Right lobe of liver (tissue), 4 donors: ENCODE data around the gene MLLT1.

Experiments
- POLR2A ChIP-seq: fragments of 450-650 bp; IDR thresholded peaks from one replicate; pipeline ENCODE4 v1.6.1; 2017; ENCODE audit warnings: antibody characterized with exemption, mild to moderate bottlenecking
- TF ChIP-seq, protein P1 (sequence below), 4 donors: fragments of 200-600 bp in 3 of 4; fragments of 450-650 bp in 1 of 4; IDR thresholded peaks; one replicate each; pipeline versions ENCODE4 v1.5.1 to v1.8.0; 2016 to 2022; ENCODE audit warnings: antibody characterized with exemption in 4 of 4, mild to moderate bottlenecking in 2 of 4
- donor health status: DM: no; HTN: no; CAD: no.
- donor health status: DM: no; HTN: no; CAD: no.
- donor health status: DM: no; HTN: yes; CAD: no.

DNA sequence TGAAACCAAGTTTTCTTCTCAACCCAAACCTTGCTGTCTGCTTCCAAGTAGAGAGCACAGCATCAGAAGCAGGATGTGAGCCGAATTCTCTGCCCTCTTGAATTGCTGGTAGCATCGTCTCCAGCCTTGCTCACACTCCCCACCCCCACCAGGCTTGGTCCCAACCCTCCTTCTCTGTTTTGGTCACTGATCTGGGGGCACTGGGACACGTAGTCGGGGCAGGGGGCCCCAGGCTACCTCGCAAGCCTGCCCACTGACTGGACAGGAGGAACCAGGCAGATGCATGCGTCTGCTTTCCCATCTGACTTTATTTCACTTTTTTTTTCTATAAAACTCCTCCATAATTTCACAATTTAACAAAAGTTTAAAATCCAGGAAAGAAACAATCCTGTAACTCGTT lies 69.7 kb downstream of the MLLT1 start:
- TF ChIP-seq, protein P1, sequence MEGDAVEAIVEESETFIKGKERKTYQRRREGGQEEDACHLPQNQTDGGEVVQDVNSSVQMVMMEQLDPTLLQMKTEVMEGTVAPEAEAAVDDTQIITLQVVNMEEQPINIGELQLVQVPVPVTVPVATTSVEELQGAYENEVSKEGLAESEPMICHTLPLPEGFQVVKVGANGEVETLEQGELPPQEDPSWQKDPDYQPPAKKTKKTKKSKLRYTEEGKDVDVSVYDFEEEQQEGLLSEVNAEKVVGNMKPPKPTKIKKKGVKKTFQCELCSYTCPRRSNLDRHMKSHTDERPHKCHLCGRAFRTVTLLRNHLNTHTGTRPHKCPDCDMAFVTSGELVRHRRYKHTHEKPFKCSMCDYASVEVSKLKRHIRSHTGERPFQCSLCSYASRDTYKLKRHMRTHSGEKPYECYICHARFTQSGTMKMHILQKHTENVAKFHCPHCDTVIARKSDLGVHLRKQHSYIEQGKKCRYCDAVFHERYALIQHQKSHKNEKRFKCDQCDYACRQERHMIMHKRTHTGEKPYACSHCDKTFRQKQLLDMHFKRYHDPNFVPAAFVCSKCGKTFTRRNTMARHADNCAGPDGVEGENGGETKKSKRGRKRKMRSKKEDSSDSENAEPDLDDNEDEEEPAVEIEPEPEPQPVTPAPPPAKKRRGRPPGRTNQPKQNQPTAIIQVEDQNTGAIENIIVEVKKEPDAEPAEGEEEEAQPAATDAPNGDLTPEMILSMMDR (IDR thresholded peaks at IDR 0.05): no peak
- no peak for TF ChIP-seq POLR2A
